Dedifferentiated amniotic fluid mesenchymal stem cell (primary cell): ENCODE results near the gene TBCEL.
"Not testable (repeated sequence)": the region's sequence is repeated elsewhere in the genome, so short reads cannot be mapped to it uniquely, and the experiment has no call there.

Experiments
- DNase-seq: peaks from one replicate; pipeline ENCODE4 v3.0.0-alpha.2; 2016; ENCODE audit errors: extremely low spot score

Gene TBCEL

GRCh38 chr11:121105481-121106195 is 81.7 kb downstream of the TBCEL start:
- DNase-seq: no peak

- no peak for DNase-seq
Measured at GRCh38 chr11:121106812-121107211, 82.9 kb downstream of the TBCEL start.

GRCh38 chr11:121108413-121108812 is 84.5 kb downstream of the TBCEL start:
- DNase-seq: no peak

- DNase-seq: no peak
Measured at GRCh38 chr11:121109471-121109870, 85.6 kb downstream of the TBCEL start.

GRCh38 chr11:121109916-121110586 is 86.1 kb downstream of the TBCEL start:
- no peak for DNase-seq

- no peak for DNase-seq
Measured at GRCh38 chr11:121110871-121111724, 87.2 kb downstream of the TBCEL start.

- DNase-seq: peak; percentile 81
Measured at GRCh38 chr11:121112498-121113455, 88.9 kb downstream of the TBCEL start.

- DNase-seq: no peak
Measured at GRCh38 chr11:121113611-121114010, 89.7 kb downstream of the TBCEL start.

- DNase-seq: not testable (repeated sequence)
Measured at GRCh38 chr11:121115024-121115423, 91.1 kb downstream of the TBCEL start.

GRCh38 chr11:121117788-121118187 is 93.9 kb downstream of the TBCEL start:
- DNase-seq: no peak

GRCh38 chr11:121119440-121119839 is 95.5 kb downstream of the TBCEL start:
- no peak for DNase-seq

- DNase-seq: no peak
Measured at GRCh38 chr11:121122328-121122727, 98.4 kb downstream of the TBCEL start.

GRCh38 chr11:121123496-121124069 is 99.7 kb downstream of the TBCEL start:
- no peak for DNase-seq

GRCh38 chr11:121127809-121128208 is 103.9 kb downstream of the TBCEL start:
- no peak for DNase-seq

GRCh38 chr11:121129362-121130340 is 105.7 kb downstream of the TBCEL start:
- DNase-seq: no peak

GRCh38 chr11:121131656-121132055 is 107.8 kb downstream of the TBCEL start:
- no peak for DNase-seq

GRCh38 chr11:121132211-121132976 is 108.5 kb downstream of the TBCEL start:
- no peak for DNase-seq

GRCh38 chr11:121134741-121135312 is 110.9 kb downstream of the TBCEL start:
- DNase-seq: no peak

GRCh38 chr11:121137005-121137404 is 113.1 kb downstream of the TBCEL start:
- DNase-seq: no peak
